HepG2 (cell line): ENCODE measurements around the gene VPS18.

Source experiments
- ARNT ChIP-seq: fragments of 450-650 bp; IDR thresholded peaks from 2 replicates; pipeline ENCODE4 v1.6.1; 2017
- IKZF1 ChIP-seq: fragments of 450-650 bp; IDR thresholded peaks from 2 replicates; pipeline ENCODE4 v1.7.1; 2016
- NCOA1 ChIP-seq: sonication (generic); formaldehyde crosslinking; IDR thresholded peaks from 2 replicates; pipeline ENCODE4 v1.9.0; 2021; ENCODE audit warnings: missing genetic modification reagents
- RXRA ChIP-seq: sonication (generic); formaldehyde crosslinking; IDR thresholded peaks from 2 replicates; pipeline ENCODE4 v1.5.1; 2020; ENCODE audit warnings: missing genetic modification reagents
- SP5 ChIP-seq: IDR thresholded peaks from 2 replicates; pipeline ENCODE4 v1.6.1; 2016; ENCODE audit warnings: low read depth, borderline replicate concordance
- TARDBP ChIP-seq: sonication (generic); formaldehyde crosslinking; IDR thresholded peaks from 2 replicates; pipeline ENCODE4 v1.8.0; 2022; ENCODE audit warnings: mild to moderate bottlenecking, missing genetic modification reagents
- TF ChIP-seq, protein P1 (sequence below): sonication (generic); formaldehyde crosslinking; IDR thresholded peaks from 2 replicates; pipeline ENCODE4 v1.5.0; 2020; ENCODE audit warnings: mild to moderate bottlenecking, missing genetic modification reagents, moderate library complexity

DNA sequence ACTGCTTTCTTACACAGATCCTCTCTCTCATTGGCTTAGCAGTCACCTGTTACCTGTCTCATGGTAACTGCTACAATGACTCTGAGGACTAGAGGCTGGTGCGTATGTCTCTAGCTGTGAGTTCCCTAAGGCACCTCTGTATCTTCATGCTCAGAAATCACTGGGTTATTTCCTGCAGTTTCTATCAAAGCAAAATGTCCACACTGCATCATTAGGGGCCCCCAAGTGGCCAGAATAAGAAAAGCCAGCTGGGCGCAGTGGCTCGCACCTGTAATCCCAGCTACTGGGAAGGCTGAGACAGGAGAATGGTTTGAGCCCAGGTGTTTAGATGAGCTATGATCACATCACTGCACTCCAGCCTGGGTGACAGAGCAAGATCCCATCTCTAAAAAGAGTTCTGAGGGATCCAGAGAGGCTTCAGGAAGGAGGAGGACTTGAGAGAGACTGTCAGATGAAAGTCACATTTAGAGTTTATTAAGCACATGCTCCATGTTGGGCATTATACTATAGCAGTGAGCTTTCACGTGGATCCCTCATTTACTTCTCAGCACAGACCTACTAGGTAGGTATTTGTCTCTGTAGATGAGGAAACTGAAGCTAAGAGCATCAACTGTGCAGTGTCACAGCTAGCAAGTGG lies 2.3 kb upstream of the VPS18 start:
- TF ChIP-seq RXRA (no peak), NCOA1 (CRISPR knock-in tag) (no peak), TARDBP (CRISPR knock-in tag) (no peak), IKZF1 (no peak), SP5 (CRISPR knock-in tag) (no peak), ARNT (no peak)
- TF ChIP-seq, protein P1, sequence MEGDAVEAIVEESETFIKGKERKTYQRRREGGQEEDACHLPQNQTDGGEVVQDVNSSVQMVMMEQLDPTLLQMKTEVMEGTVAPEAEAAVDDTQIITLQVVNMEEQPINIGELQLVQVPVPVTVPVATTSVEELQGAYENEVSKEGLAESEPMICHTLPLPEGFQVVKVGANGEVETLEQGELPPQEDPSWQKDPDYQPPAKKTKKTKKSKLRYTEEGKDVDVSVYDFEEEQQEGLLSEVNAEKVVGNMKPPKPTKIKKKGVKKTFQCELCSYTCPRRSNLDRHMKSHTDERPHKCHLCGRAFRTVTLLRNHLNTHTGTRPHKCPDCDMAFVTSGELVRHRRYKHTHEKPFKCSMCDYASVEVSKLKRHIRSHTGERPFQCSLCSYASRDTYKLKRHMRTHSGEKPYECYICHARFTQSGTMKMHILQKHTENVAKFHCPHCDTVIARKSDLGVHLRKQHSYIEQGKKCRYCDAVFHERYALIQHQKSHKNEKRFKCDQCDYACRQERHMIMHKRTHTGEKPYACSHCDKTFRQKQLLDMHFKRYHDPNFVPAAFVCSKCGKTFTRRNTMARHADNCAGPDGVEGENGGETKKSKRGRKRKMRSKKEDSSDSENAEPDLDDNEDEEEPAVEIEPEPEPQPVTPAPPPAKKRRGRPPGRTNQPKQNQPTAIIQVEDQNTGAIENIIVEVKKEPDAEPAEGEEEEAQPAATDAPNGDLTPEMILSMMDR (CRISPR knock-in tag): peak; percentile 78
